Measurements from ENCODE around the gene RHEX.

RHEX gene

DNA sequence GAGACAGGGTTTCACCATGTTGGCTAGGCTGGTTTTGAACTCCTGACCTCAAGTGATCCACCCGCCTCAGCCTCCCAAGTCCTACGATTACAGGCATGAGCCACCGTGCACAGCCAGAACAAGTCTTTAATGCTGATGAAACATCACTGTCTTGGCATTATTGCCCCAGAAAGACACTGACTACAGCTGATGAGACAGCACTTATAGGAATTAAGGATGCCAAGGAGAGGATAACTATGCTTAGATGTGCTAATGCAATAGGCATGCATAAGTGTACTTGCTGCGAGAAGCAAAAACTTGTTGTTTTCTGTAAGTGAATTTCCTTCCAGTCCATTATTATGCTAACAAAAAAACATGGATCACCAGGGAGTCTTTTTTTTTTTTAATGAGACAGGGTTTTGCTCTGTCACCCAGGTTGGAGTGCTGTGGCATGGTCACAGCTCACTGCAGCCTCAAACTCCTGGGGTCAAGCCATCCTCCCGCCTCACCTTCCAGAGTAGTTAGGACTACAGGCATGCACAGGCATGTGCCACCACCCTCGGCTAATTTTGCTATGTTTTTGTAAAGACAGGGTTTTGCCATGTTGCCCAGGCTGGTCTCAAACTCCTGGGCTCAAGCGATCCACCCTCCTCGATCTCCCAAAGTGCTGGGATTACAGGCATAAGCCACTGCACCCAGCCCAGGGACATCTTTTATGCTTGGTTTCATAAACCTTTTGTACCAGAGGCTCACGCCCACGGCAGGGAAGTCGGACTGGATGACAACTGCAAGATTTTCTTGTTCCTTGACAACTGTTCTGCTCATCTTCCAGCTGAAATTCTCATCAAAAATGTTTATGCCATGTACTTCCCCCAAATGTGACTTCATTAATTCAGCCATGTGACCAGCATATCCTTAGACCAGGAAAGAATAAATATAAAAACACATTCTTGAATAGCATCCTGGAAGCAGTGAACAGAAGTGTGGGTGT, 23.1 kb downstream of the RHEX start:
- Histone ChIP-seq H3K4me1 (ENCODE audit: low read length) (no peaks in the 10 kb centered on the region), H3K4me3 (ENCODE audit: low read length) (no peak overlapping the region), H4K20me1 (ENCODE audit: insufficient read depth, low read length) (no peaks in the 10 kb centered on the region), H3K9me3 (replicated peaks; ENCODE audit: insufficient read depth, low read length) (no peaks in the 10 kb centered on the region), H3F3A (ENCODE audit: insufficient read depth, low read length) (no peaks in the 10 kb centered on the region), H3K36me3 (replicated peaks; ENCODE audit: insufficient read depth, low read length) (no peaks in the 10 kb centered on the region), H3K79me2 (ENCODE audit: low read length) (no peaks in the 10 kb centered on the region), H3K4me2 (ENCODE audit: low read depth, low read length) (no peak overlapping the region), H2AFZ (ENCODE audit: low read length) (no peak overlapping the region), H3K9ac (ENCODE audit: low read length) (no peak overlapping the region), H3K27me3 (replicated peaks; ENCODE audit: insufficient read depth, low read length) (no peaks in the 10 kb centered on the region), H3K27ac (ENCODE audit: low read length) (no peak overlapping the region), H3K9me2 (replicated peaks; ENCODE audit: insufficient read depth, low read length) (no peaks in the 10 kb centered on the region)
- no peak for TF ChIP-seq EZH2 (optimal IDR thresholded peaks at IDR 0.05; ENCODE audit: low read depth, low read length)
- TF ChIP-seq CTCF (IDR thresholded peaks at IDR 0.05; ENCODE audit: low read length), result no peak
- TF ChIP-seq EZH2phosphoT487 (IDR thresholded peaks at IDR 0.05; ENCODE audit: low read length), result no peak
- no peak for DNase-seq

DNA sequence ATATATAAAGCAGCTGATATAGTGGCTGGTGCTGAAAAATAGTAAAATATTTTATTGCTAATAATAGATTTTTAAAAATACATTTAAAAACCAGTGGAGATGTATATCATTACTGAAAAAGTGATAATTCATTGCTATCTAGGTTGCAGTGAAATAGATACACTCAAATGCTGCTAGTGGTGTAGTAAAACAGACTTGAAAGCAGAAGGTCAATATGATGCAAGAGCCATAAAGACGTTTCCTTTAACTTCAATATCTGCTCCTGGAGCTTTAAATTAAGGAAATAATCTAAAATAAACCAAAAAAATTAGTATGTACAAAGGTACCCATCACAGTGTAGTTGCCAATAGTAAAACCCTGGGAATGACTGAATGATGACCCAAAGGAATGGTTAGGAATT, 26.2 kb downstream of the RHEX start:
- H3K4me3 ChIP-seq (ENCODE audit: low read length), result no peak overlapping the region
- TF ChIP-seq EZH2 (optimal IDR thresholded peaks at IDR 0.05; ENCODE audit: low read depth, low read length), result no peak
- TF ChIP-seq CTCF (IDR thresholded peaks at IDR 0.05; ENCODE audit: low read length), result no peak
- TF ChIP-seq EZH2phosphoT487 (IDR thresholded peaks at IDR 0.05; ENCODE audit: low read length), result no peak
- H3K9ac ChIP-seq (ENCODE audit: low read length), result no peak overlapping the region
- H3K27me3 ChIP-seq (replicated peaks; ENCODE audit: insufficient read depth, low read length), result no peaks in the 10 kb centered on the region
- no peak overlapping the region for H3K4me2 ChIP-seq (ENCODE audit: low read depth, low read length)
- DNase-seq, result no peak
- H4K20me1 ChIP-seq (ENCODE audit: insufficient read depth, low read length), result no peaks in the 10 kb centered on the region
- no peak overlapping the region for H3K27ac ChIP-seq (ENCODE audit: low read length)
- no peak overlapping the region for H2AFZ ChIP-seq (ENCODE audit: low read length)
- no peaks in the 10 kb centered on the region for H3K79me2 ChIP-seq (ENCODE audit: low read length)
- no peaks in the 10 kb centered on the region for H3K9me2 ChIP-seq (replicated peaks; ENCODE audit: insufficient read depth, low read length)
- H3F3A ChIP-seq (ENCODE audit: insufficient read depth, low read length), result no peaks in the 10 kb centered on the region
- no peaks in the 10 kb centered on the region for H3K4me1 ChIP-seq (ENCODE audit: low read length)
- no peaks in the 10 kb centered on the region for H3K36me3 ChIP-seq (replicated peaks; ENCODE audit: insufficient read depth, low read length)
- H3K9me3 ChIP-seq (replicated peaks; ENCODE audit: insufficient read depth, low read length), result no peaks in the 10 kb centered on the region

GRCh38 chr1:206080026-206080820, 27.2 kb downstream of the RHEX start:
- DNase-seq, result no peak
- Histone ChIP-seq H3K79me2 (ENCODE audit: low read length) (no peaks in the 10 kb centered on the region), H4K20me1 (ENCODE audit: insufficient read depth, low read length) (no peaks in the 10 kb centered on the region), H3K9me2 (replicated peaks; ENCODE audit: insufficient read depth, low read length) (no peaks in the 10 kb centered on the region), H3F3A (ENCODE audit: insufficient read depth, low read length) (no peaks in the 10 kb centered on the region), H2AFZ (ENCODE audit: low read length) (no peak overlapping the region), H3K9ac (ENCODE audit: low read length) (no peak overlapping the region), H3K27ac (ENCODE audit: low read length) (no peak overlapping the region), H3K36me3 (replicated peaks; ENCODE audit: insufficient read depth, low read length) (no peaks in the 10 kb centered on the region), H3K27me3 (replicated peaks; ENCODE audit: insufficient read depth, low read length) (no peaks in the 10 kb centered on the region), H3K4me2 (ENCODE audit: low read depth, low read length) (no peak overlapping the region), H3K9me3 (replicated peaks; ENCODE audit: insufficient read depth, low read length) (no peaks in the 10 kb centered on the region), H3K4me1 (ENCODE audit: low read length) (no peaks in the 10 kb centered on the region), H3K4me3 (ENCODE audit: low read length) (no peak overlapping the region)
- no peak for TF ChIP-seq EZH2phosphoT487 (IDR thresholded peaks at IDR 0.05; ENCODE audit: low read length)
- no peak for TF ChIP-seq CTCF (IDR thresholded peaks at IDR 0.05; ENCODE audit: low read length)
- TF ChIP-seq EZH2 (optimal IDR thresholded peaks at IDR 0.05; ENCODE audit: low read depth, low read length), result no peak
